Measurements from ENCODE around the gene OTUB2. TPM values are rescaled to one million over a fixed set of nuclear protein-coding genes. Genes with fewer than 3 reads are reported as not detected.

The OTUB2 gene
- total RNA-seq, 2 donors from 2014 or later, result 2.0 to 4.7 TPM

GRCh38 chr14:94075008-94075407 is 48.9 kb downstream of the OTUB2 start:
- DNase-seq, result no peak
- ATAC-seq, result no peak
- intact Hi-C loops (cut with DNase I, micrococcal nuclease), result no loop called here

- DNase-seq (no peak), ATAC-seq (no peak)
- intact Hi-C loops (cut with DNase I, micrococcal nuclease), result no loop called here
Observed at GRCh38 chr14:94077111-94077821, 51.1 kb downstream of the OTUB2 start.

DNA sequence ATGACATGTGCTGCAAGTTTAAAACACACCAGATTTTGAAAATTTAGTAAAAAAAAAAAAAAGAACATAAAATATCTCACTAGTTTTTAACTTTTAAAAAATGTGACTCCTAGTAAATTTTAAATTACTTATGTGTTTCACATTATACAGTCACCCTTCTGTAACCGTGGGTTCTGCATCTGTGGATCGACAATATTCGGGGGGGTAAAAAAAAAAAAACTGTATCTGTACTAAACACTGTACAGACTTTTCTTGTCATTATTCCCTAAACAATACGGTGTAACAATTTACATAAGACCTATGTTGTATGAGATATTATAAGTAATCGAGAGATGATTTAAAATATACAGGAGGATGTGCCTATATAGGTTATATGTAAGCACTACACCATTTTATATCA is 51.7 kb downstream of the OTUB2 start:
- intact Hi-C loops (cut with DNase I, micrococcal nuclease), result no loop called here
- ATAC-seq (no peak), DNase-seq (no peak)

DNA sequence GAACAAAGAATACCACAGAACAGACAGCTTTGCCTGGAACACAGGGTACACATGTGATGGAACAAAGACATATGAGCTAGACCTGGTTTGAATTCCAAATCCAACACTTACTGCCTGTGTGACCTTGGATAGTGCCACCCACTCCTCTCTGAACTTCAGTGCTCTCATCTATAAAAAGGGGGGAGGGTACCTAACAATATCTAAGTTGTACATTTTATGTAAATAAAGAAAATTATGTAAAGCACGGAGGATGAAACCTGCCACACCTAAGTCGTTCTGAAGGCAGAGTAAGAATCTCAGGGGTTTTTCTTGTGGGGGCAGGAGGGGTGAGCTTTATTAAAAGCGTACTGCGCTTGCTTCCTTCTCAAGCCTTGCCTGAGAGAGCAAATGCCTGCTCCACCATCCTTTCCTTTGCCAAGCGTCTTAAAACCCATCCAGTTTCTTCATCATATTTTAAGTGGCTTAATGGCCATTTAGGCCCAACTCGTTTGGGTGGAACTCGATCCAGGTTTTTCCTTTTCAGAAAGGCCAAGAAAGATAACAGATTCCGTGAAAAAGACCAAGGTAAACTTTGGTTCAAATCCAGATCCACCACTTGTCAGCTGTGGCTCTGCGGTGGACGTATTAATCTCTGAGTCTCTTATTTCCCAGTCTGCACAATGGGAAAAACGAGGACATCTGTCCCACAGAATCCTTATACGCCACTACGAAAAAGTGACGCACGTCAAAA is 53.9 kb downstream of the OTUB2 start:
- DNase-seq, result no peak
- intact Hi-C loops (cut with DNase I, micrococcal nuclease), result no loop called here
- no peak for ATAC-seq

DNA sequence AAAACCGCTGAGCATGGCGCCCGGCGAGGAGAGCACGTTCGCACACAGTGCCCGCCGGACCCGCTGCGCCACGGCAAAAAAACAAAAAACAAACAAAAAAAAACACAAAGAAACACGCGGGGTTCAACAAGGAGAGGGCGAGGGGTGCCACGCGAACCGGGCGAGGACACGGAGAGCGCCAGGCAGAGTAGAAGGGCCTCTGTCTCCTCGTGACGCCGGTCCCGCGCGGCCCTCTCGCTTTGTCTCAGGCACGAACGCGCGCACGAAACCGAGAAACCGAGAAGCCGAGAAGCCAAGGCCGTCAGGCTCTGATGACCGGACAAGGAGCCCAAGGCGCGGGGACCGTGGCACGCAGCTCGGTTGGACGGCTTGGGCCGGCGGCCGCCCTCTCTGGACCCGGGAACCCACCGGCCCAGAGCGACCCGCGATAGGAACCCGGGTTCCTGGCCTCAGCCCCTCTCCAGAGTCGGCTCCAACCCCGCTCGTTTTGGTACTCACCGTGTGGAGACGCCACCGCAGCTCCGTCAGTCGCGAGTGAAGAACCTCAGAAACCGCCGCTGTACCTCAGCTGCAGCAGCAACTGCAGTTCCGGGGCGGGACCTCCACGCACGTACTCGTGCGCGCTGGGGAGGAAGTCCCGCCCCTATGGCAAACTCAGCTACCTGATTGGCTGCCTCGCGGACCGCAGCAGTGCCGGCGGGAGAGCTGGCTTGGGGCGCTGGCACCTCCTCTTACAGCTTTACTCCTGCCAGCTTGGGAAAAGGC is 54.7 kb downstream of the OTUB2 start, which contains the start of the genes DDX24 and IFI27L1:
DDX24 (minus strand) TSS at position 582 of the 765 bp plus-strand sequence. CDS start 1,460 bp downstream, outside the sequence.
IFI27L1 (plus strand) TSS at position 690 of the 765 bp plus-strand sequence. CDS start 15,628 bp downstream, outside the sequence.
- peak; percentile 97 to 98 for DNase-seq
- ATAC-seq, result peak; percentile 99
- intact Hi-C loops (cut with DNase I, micrococcal nuclease), result no loop called here

GRCh38 chr14:94081386-94081820 is 55.3 kb downstream of the OTUB2 start:
- DNase-seq, result no peak
- intact Hi-C loops (cut with DNase I, micrococcal nuclease), result no loop called here

GRCh38 chr14:94087891-94088290 is 61.8 kb downstream of the OTUB2 start:
- DNase-seq (no peak), ATAC-seq (no peak)
- intact Hi-C loops (cut with DNase I, micrococcal nuclease), result no loop called here

More at GRCh38 chr14:94081386-94081820, 55.3 kb downstream of the OTUB2 start:
- peak; percentile 53 for ATAC-seq

GRCh38 chr14:94088516-94088915 is 62.4 kb downstream of the OTUB2 start:
- intact Hi-C loops (cut with DNase I, micrococcal nuclease), result no loop called here
- DNase-seq (no peak), ATAC-seq (no peak)

DNA sequence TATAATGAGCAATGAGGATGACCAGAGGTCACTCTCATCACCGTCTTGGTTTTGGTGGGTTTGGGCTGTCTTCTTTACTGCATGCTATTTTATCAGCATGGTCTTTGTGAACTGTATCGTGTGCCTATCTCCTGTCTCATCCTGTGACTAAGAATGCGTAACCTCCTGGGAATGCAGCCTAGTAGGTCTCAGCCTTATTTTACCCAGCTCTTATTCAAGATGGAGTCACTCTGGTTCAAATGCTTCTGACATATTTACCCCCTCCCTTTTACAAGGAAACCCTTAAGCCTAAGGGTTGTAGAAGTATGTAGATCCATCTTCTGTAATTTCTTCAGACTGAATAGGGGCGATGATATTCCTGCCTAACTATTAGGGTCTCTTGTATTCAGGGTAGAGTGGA is 63.3 kb downstream of the OTUB2 start:
- intact Hi-C loops (cut with DNase I, micrococcal nuclease), result no loop called here
- DNase-seq (no peak), ATAC-seq (no peak)

- ATAC-seq, result no peak
- intact Hi-C loops (cut with DNase I, micrococcal nuclease), result no loop called here
- DNase-seq, result no peak
Observed at GRCh38 chr14:94093418-94093817, 67.3 kb downstream of the OTUB2 start.

DNA sequence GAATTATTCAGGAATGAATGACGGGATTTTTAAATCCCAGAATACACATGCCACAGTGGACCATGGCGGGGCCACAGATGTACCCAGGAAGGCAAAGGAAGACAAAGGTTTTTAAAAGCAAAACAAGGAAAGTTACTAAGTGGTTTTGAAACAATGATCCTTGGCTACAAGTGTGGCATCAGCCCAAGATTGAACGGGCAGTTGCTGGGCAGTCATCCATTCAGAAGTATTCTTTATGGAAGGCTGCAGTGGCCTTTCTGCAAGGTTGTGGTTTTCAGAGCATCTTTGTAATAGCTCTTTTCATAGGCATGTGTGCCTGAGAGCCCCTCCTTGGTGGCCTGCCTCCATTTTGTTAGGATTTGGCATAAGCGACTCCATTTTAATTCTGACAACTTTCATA is 71.0 kb downstream of the OTUB2 start:
- ATAC-seq (no peak), DNase-seq (no peak)
- intact Hi-C loops (cut with DNase I, micrococcal nuclease), result no loop called here

Other genes starting within 250 kb of the OTUB2 start
- 1 to 10 TPM; 1.8 to 5.3 TPM for gene PRIMA1, start 237.9 kb upstream of the OTUB2 start, total RNA-seq
- not detected for gene FAM181A, start 99.0 kb upstream of the OTUB2 start, total RNA-seq
- gene ASB2, start 49.8 kb upstream of the OTUB2 start, total RNA-seq, result 10 to 100 TPM in 1 of 2 donors, 1 to 10 TPM in 1; 1.5 to 13.7 TPM
- gene CCDC197, start 29.0 kb upstream of the OTUB2 start, total RNA-seq, result not detected
- gene DDX24, start 54.9 kb downstream of the OTUB2 start, total RNA-seq, result 100 to 1,000 TPM; 102 to 106 TPM
- gene IFI27L1, start 55.0 kb downstream of the OTUB2 start, total RNA-seq, result 10 to 100 TPM; 33.9 to 40.5 TPM
- gene IFI27, start 84.4 kb downstream of the OTUB2 start, total RNA-seq, result 1,000 to 10,000 TPM in 1 of 2 donors, 100 to 1,000 TPM in 1; 498 to 1,280 TPM
- gene IFI27L2, start 103.3 kb downstream of the OTUB2 start, total RNA-seq, result 10 to 100 TPM; 32.3 to 39.3 TPM
- gene PPP4R4, start 148.0 kb downstream of the OTUB2 start, total RNA-seq, result under 1 TPM in 1 of 2 donors, not detected in 1; 0.28 TPM

Measured in left colon (tissue), 2 donors.